GM19193 (cell line): ENCODE data around the gene GMDS.

Source experiments
- POLR2A ChIP-seq: IDR thresholded peaks from 4 replicates; pipeline ENCODE4 v1.6.1; 2011; ENCODE audit not compliant: insufficient read depth, insufficient read length; ENCODE audit errors: extremely low read depth

The GMDS gene

DNA sequence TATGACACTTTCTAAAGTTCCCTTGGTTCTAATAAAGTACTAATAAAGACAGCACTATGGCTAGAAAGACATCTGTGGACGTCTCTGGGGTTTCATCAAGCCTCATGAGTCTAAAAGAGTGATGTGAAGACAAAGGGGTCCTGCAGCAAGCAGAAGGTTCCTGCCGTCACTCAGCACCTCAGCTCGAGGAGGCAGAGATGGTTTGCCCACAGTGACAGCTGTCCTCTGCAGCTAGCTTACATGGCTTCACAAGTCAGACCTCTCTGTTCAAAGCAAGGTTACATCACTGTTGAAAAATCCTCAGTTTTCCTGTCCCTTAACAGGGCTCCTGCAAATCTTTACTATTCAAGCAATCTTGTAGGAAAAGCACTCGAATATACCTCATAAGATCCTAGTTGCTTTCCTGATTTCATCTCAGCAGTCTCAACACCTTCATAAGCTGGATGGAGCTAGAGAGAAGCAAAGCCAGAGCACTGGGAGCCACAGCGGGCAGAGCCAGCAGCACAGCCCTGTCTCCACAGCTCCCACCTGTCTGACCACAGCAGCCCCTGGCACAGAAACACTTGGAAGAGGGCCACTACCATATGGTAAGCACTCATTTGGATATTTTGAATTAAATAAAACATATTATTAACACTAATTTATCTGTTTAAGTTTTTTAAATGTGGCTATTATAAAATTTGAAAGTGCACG is 202.3 kb downstream of the GMDS start:
- TF ChIP-seq POLR2A: no peak

DNA sequence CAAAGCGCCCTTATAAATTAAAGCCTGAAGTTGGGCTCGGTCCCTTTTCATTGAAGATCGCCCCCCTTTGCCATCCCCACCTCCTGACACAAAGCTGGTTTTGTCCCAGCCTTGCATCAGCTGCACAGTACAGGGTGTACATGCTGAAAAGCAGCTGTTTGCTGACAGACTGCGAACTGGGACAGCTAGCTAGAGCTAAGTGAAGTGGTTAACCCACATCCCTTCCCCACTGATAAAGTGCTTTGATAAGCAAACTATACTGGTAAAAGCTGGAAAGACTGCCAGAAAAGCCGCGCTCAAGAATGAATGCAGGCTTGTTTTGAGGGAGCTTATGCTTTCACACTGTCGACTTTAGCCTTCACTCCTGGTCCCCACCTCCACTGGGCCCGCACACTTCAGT is 207.3 kb downstream of the GMDS start:
- no peak for TF ChIP-seq POLR2A

DNA sequence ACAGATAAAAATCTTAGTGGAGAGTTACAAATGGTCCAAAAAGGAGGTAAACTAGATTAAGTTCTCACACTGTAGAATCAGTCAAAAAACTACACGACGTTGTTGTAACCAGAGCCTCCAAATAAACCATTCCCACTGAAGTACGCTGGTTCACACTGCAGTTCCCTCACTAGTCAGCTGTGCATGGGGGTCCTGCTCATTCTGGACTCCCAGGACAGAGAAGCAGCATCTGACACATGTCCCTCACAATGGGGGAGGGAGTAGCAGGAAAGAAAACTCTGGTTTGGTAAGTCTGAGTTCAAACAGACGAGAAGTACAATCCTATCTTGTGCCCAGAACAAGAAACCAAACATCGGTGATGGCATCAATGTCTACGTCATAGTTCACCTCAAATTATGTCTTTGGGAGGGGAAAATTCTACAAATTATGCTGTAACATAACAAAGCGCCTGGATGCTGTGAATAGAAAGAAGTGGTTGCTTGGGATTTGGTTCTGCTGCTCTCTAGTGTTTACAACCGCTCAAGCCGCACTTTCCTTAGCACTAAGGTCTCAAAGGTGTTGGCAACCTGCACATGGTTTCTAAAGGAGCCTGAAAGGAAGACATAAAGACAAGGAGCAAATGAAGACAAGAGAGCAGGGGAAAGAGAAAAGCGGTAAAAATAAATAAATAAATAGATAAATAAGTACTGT is 208.0 kb downstream of the GMDS start:
- no peak for TF ChIP-seq POLR2A

DNA sequence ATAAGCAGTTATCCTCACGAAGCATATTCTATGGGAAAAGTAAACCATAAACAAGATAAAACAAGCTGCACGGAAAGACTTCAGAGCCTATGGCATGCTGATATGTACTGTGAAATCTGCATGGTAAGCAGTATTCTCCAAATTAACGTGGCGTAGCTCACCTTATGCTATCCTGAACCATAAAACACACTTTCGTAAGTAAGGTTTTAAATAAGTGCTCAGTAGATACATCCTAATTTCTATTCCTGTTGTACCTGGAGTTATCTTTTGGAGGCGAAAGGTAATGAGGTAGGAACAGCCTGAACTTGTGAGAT is 208.7 kb downstream of the GMDS start:
- TF ChIP-seq POLR2A: no peak

GRCh38 chr6:2035826-2036709 is 209.3 kb downstream of the GMDS start:
- TF ChIP-seq POLR2A: no peak

GRCh38 chr6:2035046-2035445 is 210.4 kb downstream of the GMDS start:
- TF ChIP-seq POLR2A: no peak

- no peak for TF ChIP-seq POLR2A
Measured at GRCh38 chr6:2034256-2034655, 211.1 kb downstream of the GMDS start.

- no peak for TF ChIP-seq POLR2A
Measured at GRCh38 chr6:2033544-2033943, 211.9 kb downstream of the GMDS start.

DNA sequence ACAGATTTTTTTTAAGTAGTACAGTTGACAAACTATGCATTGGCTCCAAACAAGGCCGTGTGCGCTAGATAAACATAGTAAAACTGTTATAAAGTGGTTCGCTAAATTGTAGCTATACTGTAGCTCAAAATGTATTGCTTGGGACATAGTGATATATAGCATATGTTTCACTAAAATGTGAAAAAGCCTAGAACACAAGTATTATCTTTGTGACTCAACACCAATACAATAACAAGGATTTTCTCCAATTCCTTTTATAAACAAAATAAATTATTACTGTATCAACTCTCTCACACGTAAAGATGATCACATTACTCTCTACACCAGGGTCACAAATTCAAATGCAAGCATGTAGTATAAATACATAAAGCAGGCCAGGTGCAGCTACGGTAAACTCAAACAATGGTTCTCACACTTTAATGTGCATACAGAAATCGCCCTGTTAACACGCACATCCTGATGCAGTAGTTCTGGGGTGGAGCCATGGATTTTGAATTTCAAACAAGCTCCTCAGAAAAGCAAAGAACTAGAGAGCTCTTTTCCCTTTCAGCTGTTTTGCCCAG is 214.6 kb downstream of the GMDS start:
- TF ChIP-seq POLR2A: no peak

DNA sequence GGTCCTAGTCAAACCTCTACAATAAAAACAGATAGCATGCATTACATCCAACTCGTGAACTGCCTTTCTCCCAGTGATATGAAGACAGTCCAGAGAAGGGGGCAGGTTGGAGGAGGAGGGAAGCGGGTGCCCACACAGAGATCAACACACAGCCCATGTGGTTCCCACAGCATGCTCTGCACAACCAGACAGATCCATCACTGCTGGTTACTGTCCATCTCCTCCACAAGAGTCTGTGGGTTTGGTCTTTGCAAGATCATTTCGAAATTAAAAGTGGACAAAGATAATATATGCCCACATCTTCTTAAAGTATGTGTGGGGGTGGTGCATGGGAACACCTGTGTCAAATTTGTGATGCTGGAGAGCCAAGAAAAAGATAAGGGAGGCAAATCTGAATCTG is 215.5 kb downstream of the GMDS start:
- no peak for TF ChIP-seq POLR2A

DNA sequence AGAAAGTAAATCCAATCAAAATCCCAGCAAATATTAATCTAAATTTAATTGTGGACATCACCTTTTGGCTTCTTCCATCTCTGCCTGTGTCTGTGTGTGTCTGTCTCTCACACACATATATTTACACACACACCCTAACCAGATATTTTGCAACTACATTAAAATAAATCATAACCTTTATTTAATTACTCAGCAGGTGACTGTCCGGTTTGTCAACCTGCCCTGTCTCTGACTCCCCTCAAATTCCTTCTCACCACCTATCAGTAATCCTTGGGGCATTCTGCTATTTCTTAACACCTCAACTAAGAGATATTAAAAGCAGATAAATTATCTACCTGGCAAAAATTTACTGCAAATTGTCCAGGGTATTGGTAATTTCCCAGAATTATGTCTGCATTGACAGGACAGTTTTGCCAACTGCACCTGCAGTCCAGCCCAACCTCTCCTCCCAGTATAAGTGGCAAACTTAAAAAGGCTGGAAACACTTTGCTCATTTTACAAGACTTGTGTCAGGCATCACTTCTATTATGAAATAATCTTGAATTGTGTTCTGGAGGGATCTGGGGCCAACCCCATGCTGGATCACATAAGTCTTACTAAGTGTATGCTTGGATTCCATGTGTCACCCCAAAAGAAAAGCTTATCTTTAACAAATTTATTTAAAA is 216.1 kb downstream of the GMDS start:
- TF ChIP-seq POLR2A: no peak

- no peak for TF ChIP-seq POLR2A
Measured at GRCh38 chr6:2028457-2029038, 216.9 kb downstream of the GMDS start.

GRCh38 chr6:2026133-2026532 is 219.3 kb downstream of the GMDS start:
- TF ChIP-seq POLR2A: no peak

GRCh38 chr6:2021713-2022125 is 223.7 kb downstream of the GMDS start:
- TF ChIP-seq POLR2A: no peak

GRCh38 chr6:2020909-2021308 is 224.5 kb downstream of the GMDS start:
- TF ChIP-seq POLR2A: no peak

- TF ChIP-seq POLR2A: no peak
Measured at GRCh38 chr6:2019051-2019450, 226.4 kb downstream of the GMDS start.
